Measurements from ENCODE around the gene SOX15. TPM values are rescaled to one million over a fixed set of nuclear protein-coding genes. Genes with fewer than 3 reads are reported as not detected.

The SOX15 gene
- total RNA-seq = 10 to 100 TPM in 1 of 2 donors, 1 to 10 TPM in 1; 5.6 to 11.5 TPM

- Histone ChIP-seq H3K4me1 (peaks cover 0 to 43% of the 10 kb centered on the region in 2 donors), H3K4me3 (peak within 1 kb of the TSS; percentile 45 to 52), H3K27me3 (no peaks in the 10 kb centered on the region), H3K27ac (peak within 1 kb of the TSS; percentile 77 to 81), H3K9me3 (no peaks in the 10 kb centered on the region), H3K36me3 (peaks cover 44% of the 10 kb centered on the region)
- DNase-seq (ENCODE audit: low spot score) = no peak
- TF ChIP-seq, protein P1, sequence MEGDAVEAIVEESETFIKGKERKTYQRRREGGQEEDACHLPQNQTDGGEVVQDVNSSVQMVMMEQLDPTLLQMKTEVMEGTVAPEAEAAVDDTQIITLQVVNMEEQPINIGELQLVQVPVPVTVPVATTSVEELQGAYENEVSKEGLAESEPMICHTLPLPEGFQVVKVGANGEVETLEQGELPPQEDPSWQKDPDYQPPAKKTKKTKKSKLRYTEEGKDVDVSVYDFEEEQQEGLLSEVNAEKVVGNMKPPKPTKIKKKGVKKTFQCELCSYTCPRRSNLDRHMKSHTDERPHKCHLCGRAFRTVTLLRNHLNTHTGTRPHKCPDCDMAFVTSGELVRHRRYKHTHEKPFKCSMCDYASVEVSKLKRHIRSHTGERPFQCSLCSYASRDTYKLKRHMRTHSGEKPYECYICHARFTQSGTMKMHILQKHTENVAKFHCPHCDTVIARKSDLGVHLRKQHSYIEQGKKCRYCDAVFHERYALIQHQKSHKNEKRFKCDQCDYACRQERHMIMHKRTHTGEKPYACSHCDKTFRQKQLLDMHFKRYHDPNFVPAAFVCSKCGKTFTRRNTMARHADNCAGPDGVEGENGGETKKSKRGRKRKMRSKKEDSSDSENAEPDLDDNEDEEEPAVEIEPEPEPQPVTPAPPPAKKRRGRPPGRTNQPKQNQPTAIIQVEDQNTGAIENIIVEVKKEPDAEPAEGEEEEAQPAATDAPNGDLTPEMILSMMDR (IDR thresholded peaks at IDR 0.05) = no peak
These were observed at the start of gene SOX15 for GRCh38 chr17:7589891-7590691. SOX15 (minus strand) TSS chr17:7590094; CDS start chr17:7589676, 418 bp downstream.

- TF ChIP-seq, protein P1 (IDR thresholded peaks at IDR 0.05) = no peak
- no peak overlapping the region for H3K4me3 ChIP-seq
- no peak for DNase-seq (ENCODE audit: low spot score)
- H3K9me3 ChIP-seq = no peaks in the 10 kb centered on the region
- H3K4me1 ChIP-seq = peaks cover 0 to 7% of the 10 kb centered on the region in 2 donors
- H3K36me3 ChIP-seq = no peaks in the 10 kb centered on the region
- no peak overlapping the region for H3K27ac ChIP-seq
- H3K27me3 ChIP-seq = no peaks in the 10 kb centered on the region
These were observed 46.3 kb upstream of the SOX15 start for GRCh38 chr17:7636163-7636562.

GRCh38 chr17:7634384-7634783 lies 44.5 kb upstream of the SOX15 start:
- no peak for DNase-seq (ENCODE audit: low spot score)

DNA sequence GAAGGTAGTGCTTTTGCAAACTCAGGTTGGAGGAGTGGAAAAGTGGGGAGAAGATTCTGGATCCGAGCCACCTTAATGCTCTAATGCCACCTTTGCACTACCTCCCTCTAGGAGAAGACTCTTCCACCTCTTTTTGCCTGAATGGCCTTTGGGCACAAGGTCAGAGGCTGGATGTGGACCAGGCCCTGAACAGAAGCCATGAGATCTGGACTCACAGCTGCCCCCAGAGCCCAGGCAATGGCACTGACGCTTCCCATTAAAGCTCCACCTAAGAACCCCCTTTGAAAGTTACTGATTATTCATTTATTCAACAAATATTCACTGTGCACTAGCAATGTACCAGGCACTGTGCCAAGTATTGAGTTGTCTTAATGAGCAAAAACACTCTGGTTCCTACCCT lies 43.2 kb upstream of the SOX15 start:
- no peak for DNase-seq (ENCODE audit: low spot score)
- Histone ChIP-seq H3K36me3 (no peaks in the 10 kb centered on the region), H3K4me1 (peaks cover 0 to 10% of the 10 kb centered on the region in 2 donors), H3K4me3 (no peak overlapping the region), H3K27me3 (no peaks in the 10 kb centered on the region), H3K9me3 (no peaks in the 10 kb centered on the region), H3K27ac (no peak overlapping the region)
- TF ChIP-seq, protein P1 (IDR thresholded peaks at IDR 0.05) = no peak

More at GRCh38 chr17:7634384-7634783, 44.5 kb upstream of the SOX15 start:
- no peak overlapping the region for H3K4me3 ChIP-seq
- no peaks in the 10 kb centered on the region for H3K36me3 ChIP-seq
- H3K9me3 ChIP-seq = no peaks in the 10 kb centered on the region
- no peaks in the 10 kb centered on the region for H3K27me3 ChIP-seq
- TF ChIP-seq, protein P1 (IDR thresholded peaks at IDR 0.05) = peak in 1 of 2 donors; percentile 62
- peaks cover 0 to 7% of the 10 kb centered on the region in 2 donors for H3K4me1 ChIP-seq
- no peak overlapping the region for H3K27ac ChIP-seq

GRCh38 chr17:7632492-7632894 lies 42.6 kb upstream of the SOX15 start:
- Histone ChIP-seq H3K27me3 (no peaks in the 10 kb centered on the region), H3K4me3 (no peak overlapping the region), H3K4me1 (peaks cover 0 to 13% of the 10 kb centered on the region in 2 donors), H3K27ac (no peak overlapping the region), H3K9me3 (no peaks in the 10 kb centered on the region), H3K36me3 (no peaks in the 10 kb centered on the region)
- DNase-seq (ENCODE audit: low spot score) = no peak
- TF ChIP-seq, protein P1 (IDR thresholded peaks at IDR 0.05) = peak; percentile 36 to 66
